GM18867 (cell line): ENCODE measurements around the gene KANK4.

Experiments used
- ATAC-seq: cut with Tn5 transposase; IDR thresholded peaks from one replicate; pipeline ENCODE4 v1.9.1; 2021; ENCODE audit warnings: mild to moderate bottlenecking, moderate library complexity; ENCODE audit not compliant: unreplicated experiment

KANK4 gene

DNA sequence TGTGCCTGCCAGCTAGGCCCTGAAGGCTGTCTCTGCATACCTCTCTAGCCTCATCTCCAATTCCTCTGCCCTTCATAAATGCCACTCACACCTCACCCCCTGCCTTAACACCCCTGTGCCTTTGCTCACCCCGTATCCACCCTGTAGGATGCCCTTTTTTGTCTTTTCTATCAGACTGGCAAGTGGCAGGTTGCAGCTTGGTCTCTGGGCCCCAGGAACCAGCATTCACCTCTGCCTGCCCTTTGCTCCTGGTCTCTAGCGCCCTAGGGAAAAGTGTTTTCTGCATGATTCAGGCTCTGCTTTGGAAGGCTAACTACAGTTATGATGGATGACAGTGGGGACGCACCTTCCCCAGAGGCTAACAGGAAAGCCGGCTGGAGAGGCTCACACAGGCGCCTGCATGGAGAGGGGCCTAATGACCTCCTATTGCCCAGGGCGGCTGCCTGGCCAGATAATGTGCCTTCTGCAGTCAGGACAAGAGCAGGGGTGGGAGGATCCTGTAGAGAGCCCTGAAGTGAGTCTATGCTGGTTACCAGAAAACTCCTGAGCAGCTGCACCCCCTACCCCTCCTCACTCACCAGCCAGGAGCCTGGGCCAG is 11.2 kb downstream of the KANK4 start:
- ATAC-seq = no peak

DNA sequence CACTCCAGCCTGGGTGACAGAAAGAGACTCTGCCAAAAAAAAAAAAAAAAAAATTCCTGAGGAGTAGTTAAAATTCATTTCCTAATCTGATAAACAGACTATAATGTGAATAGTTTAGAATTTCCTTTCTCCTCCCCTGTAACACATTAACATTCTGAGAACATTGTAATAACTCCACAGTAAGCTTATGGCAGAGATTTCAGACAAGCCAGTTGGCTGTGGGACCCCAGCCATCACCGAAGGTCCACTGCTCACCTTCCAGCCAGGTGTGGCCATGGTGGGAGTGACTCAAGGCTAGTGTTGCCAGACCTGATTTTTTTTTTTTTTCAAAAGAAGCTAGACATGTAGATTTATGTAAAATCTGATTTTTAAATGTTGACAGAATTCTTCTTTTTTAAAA is 11.8 kb downstream of the KANK4 start:
- no peak for ATAC-seq

DNA sequence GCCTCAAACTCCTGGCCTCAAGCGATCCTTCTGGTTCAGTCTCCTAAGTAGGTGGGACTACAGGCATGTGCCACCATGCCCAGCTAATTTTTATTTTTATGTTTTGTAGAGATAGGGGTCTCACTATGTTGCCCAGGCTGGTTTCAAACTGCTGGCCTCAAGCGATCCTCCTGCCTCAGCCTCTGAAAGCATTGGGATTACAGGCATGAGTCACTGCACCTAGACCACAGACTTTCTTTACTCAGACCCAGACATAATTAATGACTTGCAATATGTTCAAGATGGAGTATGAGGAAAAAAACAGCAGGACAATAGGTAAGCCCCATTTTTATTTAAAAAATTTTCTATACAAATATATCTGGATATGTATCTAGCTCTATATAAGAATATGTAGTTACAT is 13.2 kb downstream of the KANK4 start:
- no peak for ATAC-seq

DNA sequence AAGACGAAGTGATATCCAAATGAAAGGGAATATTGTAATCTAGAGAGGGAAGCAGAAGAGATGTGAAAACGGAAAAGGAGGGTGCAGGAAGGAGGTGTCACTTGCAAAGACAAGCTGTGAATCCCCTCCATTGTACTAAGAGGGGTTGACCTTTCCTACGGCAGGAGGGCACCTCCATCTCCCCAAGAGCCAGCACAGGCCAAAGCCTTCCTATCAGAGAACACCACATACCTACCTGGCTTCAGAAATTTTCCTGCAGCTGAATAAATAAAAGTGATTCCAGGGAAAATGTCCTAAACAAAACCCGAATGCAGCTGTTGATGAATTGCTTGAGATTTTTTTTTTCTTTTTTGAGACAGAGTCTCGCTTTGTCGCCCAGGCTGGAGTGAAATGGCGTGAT is 14.3 kb downstream of the KANK4 start:
- ATAC-seq = no peak

DNA sequence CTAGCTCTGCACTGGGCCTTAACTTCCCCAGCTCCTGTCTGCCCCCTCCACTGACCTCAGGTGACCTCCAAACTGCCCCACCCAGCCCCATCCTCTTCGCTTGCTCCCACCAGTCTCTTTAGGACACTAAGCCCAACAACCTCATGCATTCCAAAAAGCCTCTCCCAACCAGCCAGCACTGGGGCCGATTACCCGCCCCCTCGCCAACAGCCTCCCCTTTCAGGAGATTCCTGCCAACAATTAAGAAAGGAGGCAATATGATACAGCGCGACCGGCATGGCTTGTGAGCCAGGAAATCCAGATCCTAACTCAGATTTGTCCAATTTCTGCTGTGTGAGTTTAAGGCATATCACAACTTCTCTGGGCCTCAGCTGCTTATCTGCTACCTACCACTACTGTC is 14.7 kb downstream of the KANK4 start:
- ATAC-seq = no peak

DNA sequence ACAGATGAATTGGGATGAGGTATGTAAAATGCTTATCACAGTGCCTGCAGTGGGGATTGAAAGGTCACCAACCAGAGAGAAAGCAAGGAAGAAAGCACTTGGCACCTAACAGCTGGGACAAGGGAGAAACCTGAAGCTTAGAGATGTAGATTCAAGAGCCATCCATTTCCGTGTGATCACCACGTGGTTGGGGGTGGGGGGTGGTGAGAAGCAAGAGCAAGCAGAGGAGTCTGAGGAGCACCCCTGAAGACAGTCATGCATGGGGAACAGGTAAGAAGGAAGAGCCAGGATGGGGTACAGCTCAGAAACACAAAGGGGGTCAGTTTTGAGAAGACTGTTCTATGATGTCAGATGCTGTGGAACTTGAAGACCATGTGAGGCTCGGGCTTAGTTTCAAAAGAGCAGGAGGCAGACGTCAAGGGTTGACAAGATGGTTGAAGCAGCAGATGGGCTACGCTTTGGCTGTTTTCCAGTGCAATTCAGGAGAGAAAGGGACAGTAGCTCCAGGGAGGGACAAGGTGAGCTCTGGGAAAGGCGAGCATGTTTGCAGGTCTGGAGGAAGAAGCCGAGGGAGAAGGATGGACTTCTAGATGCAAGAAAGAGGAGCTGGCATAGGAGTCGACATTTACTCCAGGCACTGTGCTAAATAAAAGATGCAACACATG is 17.4 kb downstream of the KANK4 start:
- no peak for ATAC-seq

DNA sequence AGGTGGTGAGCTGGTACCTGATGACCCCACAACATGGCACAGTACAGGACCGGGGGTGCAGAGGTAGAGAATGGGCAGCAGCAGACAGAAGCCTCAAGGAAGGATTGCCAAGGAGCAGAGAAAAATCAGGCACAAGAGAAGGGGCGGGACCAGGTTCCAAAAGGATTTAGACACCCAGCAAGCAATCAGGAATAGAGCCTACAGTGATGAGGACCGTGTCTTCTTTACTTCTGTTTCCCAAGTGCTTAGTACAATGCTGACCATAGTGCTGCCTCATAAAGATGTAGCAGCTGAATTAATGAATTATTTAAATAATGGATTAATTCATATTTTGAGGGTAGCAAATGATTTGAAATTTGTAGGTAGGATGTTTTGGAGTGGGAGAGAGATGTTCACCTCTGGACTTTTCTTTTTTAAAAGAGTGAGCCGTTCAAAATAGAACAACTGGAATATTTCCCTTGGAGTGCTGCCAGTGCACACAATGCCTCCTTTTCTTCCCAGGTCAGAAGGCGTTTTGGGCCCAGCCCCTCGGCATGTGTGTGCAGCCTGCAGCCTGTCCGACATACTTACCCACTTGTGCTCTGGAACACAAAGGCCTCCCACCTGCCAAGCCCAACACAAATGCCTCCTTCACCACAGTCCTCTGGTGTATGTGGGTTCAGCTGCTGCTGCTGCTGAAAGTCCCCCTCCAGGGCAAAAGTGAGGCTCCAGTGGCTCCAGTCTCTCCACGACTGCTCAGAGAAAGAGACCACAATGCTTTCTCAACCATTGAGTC is 19.6 kb downstream of the KANK4 start:
- no peak for ATAC-seq

DNA sequence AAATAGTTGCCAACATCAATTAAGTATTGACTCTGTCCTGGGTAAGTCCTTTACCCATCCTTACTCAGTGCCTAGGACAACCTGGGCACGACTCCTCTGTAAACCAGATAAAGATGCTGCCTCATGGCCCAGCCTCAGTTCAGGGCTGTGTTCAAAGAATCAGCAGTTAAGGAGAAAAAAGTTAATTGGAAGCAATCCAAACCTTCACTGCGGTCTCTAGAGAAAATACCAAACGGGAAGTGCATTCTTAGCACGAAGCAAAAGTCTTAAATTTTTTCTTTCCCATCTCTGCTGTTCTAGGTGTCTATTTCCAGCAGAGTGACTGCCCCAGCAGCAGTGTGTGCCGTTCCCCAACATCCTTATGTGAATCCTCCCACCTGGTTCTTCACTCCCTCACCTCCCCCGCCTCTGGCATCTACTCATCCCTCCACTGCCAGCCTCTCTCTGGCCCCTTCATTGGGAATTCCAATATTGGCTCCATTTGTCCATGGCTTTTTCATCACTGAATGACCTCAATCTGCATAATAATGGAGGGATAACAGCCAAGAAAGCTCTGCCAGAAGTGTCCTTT is 23.2 kb downstream of the KANK4 start:
- ATAC-seq = peak; percentile 60

DNA sequence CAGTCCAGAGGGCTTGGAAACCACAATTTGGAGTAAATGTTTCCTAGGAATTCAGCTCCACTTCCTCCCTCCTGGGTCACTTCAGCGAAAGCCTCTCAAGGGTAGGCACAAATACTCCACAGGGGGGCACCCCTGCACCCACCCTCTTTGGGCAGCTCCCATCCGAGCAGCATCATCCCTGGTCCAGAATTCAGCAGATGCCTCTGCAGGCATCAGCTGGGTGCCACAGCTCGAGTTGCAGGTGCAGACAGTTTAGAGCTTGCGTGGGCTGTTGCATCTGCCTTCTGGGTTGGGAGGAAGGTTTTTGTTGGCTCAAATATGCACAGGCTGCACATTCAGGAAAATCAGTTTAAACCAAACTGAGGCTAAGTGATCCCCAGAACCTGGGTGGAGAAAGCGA is 25.0 kb downstream of the KANK4 start:
- no peak for ATAC-seq

DNA sequence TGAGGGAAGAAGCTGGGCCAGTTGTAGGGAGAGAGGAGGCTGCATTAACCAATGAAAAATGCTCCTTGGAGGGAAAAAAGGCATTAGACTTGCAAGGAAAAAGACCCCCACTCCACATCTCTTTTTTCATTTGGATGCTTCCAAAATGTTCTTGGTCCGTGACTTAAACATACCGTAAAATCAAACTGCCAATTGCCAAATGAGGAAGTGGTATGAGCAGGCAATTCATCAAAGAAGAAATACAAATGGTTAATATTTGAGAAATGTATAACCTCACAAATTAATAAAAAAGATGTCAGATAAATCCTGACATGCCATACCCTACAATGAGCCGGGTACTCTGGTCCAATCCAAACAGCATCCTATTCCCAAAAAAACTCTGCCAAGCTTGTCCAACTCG is 30.6 kb downstream of the KANK4 start:
- ATAC-seq = no peak

DNA sequence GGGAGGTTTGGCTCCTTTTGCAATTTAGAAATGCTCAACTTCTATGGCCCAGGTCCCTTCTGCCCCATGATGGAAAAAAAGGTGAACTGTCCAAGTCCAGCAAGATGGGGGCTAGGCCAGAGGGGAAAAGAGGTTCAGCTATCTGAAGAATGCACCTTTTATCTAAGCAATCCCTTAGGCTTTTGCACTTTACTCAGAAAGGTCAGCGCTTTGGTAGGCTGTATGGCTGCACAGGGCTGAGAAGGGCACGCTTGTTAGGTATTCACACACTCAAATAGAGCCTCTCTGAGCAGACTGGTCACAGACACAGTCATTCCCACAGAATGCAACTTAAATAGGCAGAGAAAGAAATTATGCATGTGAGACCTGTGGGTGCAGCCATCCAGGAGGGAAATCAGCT is 31.0 kb downstream of the KANK4 start:
- ATAC-seq = no peak

DNA sequence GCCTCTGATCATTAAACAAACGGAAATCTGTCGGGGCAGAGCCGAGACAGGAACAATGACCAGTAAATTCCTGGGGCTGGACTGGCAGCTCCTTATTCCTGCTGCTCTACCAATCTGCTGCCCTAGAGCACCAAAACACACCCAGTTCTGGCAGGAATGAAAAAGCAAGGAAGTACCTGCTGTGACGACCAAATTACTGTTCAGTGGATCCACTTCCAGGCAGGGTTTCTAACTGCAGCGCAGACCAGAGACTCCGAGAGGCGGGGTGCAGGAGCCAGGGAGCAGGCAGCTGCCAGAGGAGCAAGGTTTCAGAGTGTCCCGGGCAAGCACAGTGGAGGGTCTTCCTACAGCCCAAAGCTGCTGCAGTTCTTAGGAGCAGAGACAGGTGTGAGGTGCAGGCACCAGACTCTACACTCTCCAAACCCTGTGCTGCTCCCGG is 32.4 kb downstream of the KANK4 start:
- ATAC-seq = no peak

DNA sequence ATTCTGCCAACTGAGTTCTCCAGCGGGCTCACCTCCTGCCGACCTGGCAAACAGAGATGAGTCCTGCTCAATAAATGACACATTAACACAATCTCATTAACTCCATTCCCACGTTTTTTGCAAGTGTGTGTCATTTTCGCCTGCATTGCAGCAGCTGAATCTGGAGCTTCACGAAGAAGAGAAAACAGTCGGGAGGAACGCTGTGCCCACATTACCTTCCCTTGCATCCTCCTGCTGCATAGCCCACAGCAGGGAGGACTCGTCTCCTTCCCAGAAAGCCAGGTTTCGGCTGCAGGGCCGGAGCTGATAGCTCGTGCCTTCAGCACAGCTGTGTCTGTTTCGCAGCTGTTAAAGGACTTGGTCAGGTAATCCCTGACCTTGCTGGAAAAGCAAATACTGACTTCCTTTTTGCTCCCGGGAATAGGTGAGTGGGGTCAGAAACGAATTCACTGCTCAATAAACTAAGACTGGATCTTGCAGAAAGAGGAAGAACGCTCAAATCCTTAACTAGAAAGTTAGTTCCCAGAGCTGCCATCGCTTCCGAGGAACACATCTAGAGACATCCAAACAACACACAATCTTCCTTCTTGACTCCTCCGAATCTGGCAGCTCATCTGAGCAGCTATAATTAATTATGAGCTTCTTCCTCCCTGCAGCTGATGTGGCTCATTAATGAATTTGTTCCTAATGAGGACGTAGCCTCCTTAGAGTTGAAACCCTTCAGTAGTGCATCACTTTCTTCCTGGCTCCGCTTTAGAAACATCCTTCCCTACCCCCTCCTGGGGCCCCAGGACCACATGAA is 33.0 kb downstream of the KANK4 start:
- ATAC-seq = no peak

DNA sequence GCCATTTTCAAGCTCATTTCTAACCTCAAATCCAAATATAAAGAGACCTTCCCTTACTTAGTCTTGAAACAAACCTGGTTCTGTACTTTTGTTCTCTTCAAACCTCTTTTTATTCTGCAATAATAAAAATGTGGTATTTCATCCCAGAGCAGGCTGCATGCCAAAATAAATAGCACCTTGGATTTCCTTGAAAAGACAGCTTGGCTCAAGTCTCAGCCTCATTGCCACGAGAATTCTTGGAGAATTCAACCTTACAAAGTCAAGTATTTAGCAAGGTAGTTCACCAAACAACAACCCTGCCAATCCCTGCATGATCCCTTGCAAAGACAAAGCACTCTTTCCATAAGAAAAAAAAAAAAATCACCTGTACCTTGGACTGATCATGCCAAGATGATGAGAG is 33.8 kb downstream of the KANK4 start:
- ATAC-seq = no peak

DNA sequence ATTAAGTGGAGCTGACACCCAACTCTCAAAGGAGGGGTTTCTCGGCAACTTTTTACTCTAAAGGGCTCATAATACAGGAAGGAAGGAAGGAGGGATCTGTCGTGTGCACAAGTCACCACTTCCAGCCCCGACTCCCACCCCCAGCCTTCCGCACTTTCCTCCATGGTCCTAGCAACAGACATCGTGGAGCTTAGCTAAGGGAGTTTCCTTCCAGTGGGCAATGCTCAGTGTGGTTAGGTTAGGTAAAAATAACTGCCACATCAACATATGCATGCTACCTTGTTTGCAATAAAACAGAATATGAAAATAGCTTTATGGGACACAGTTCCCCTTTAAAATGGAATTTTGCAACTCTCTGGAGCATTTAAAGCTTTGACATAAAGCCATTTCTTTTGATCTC is 35.2 kb downstream of the KANK4 start:
- ATAC-seq = no peak

DNA sequence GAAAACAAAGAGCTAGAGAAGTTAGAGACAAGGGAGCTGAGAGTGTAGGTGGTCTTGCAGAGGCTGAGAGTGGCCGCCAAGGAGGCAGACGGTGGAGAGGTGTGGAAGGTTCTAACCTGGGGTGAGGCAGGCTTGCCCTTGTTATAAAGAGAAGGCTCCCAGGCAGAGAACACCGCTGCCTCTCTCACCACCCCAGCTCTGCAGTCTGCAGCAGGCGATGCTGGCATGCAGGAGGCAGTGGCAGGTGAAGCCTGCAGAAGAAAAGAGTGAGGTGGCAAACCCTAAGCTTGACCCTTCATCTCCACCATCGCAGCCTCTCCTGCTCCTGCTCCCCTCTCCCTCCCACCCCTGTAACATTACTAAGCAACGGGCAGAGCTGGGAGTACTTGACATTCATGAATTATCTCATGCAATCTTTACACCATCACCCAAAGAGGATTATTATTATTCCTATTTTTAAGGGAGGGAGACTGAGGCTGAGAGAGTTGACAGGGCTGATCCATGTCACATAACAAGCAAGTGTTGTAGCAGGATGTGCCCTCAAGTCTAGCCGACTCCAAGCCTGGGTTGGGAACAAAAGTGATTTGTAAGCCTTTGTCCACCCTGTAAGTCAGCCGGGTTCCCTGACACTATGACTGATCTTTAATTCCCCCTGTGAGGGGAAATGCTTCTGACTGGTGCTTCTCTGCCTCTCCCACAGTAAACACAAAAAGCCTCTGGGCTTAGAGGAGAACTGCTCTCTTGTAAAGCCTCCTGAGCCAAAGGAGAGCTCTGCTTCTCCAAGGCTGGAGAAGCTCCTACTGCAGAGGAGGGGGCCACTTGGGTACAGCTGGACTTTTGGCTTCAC is 36.1 kb downstream of the KANK4 start:
- no peak for ATAC-seq

DNA sequence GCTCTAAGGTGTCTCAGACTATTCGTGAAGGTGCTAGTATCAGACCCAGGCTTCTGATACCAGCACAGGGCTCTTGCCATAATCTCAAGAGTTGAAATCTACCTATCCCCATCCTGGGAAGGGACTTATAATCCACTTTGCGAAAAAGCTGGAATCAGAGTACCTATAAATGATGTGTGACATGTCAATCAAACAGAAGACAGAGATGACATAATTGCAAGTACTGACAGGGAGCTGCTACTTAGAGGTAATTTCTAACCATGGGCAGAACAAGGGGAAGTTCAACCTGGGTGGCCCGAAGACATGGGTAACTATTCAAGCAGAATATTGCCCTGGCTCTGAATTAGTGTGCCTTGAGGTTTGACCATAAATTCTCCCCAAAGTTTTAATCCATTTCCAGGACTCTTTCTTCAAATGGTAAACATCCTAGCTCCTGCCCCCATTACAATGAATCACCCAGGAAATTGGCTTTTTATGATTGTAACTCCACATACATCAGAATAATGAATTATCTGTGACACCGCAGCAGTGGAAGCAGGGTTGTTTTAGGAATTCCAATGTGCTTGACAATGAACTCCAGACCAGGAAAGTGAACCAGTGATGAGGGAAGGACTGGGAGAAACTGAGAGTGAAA is 37.2 kb downstream of the KANK4 start:
- no peak for ATAC-seq

DNA sequence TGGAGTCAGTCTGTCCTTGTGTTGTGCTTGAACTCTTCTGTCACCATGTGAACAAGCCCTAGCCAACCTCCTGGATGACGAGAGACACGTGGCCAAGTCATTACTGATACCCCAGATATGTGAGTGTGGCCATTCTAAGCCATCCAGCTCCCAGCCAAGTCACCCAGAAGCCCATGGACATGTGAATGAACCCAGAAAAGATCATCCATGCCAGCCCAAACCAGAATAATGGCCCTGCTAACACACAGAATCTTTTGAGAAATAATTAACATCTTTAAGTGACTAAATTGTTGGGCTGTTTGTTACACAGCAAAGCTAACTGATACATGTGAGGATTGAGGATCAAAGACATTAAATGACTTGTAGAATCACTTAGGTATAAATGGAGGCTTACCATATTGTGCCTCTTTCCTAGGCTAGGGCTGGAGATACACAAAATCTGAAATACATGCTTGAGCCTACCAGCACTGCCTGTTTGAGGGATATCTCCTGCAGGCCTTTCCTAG is 38.2 kb downstream of the KANK4 start:
- ATAC-seq = no peak

DNA sequence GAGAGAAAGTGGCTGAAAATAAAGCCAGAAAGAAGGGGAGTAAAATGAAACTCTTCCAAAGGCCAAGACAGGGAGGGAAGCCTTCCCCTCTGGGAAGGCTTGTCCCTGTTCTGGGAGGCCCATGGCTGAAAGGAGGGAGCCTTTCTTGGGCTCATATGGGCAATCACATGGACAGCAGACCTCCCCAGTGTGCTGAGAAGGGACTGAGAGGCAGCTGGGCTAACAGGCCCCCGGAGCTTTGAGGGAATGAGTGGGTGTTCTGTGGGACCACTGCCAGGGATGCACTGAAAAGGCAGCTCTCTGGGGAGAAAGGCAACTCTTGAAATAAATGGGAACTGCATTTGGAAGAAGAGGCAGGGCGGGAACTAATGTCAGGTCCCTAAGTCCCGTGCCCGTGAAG is 39.1 kb downstream of the KANK4 start:
- no peak for ATAC-seq

DNA sequence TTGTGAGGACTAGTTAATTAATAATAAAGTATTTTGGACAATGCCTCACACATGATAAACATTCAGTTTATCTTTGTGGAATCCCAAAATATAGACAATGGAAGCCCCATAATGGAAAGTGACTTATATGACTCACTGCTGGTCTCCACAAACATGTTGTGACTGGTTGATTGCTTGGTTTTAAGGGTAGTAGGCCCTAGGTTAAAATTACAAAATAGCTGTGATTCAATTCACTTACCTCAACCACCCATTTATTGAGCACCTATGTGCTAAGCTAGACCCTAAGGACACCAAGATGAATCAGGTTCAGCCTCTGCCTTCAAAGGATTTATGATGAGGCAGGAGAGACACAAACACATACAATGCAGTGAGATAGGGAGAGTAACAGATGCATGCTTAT is 42.4 kb downstream of the KANK4 start:
- no peak for ATAC-seq
